DND-41 (cell line): ENCODE data around the gene FOXL1.

Experiments used
- ATAC-seq: fragments of 200-7000 bp; cut with Tn5 transposase; 3 replicates; pipeline ENCODE4 v1.9.1; 2021; ENCODE audit warnings: low read depth; ENCODE audit not compliant: insufficient read depth
- DNase-seq: peaks from one replicate; pipeline ENCODE4 v3.0.0-alpha.2; 2020
- H2AFZ ChIP-seq: 2 replicates; pipeline ENCODE4 v1.6.0; 2012; ENCODE audit warnings: low read depth, low read length
- H3K27ac ChIP-seq: 2 replicates; pipeline ENCODE4 v1.5.1; 2012; ENCODE audit warnings: low read length, inconsistent platforms
- H3K27me3 ChIP-seq: fragments of 200-600 bp; sonication (generic); 2 replicates; pipeline ENCODE4 v1.6.0; 2012; ENCODE audit warnings: low read length, mild to moderate bottlenecking, inconsistent platforms; ENCODE audit not compliant: insufficient read depth, poor library complexity
- H3K36me3 ChIP-seq: 2 replicates; pipeline ENCODE4 v1.5.1; 2012; ENCODE audit warnings: low read length, inconsistent platforms; ENCODE audit not compliant: insufficient read depth
- H3K4me1 ChIP-seq: 2 replicates; pipeline ENCODE4 v1.5.1; 2012; ENCODE audit warnings: mild to moderate bottlenecking, low read length; ENCODE audit not compliant: insufficient read depth
- H3K4me2 ChIP-seq: 2 replicates; pipeline ENCODE4 v1.6.0; 2012; ENCODE audit warnings: mild to moderate bottlenecking, moderate library complexity, low read length, inconsistent platforms; ENCODE audit not compliant: insufficient read depth
- H3K4me3 ChIP-seq, 2 experiments: fragments of 200-600 bp in 1 of 2; shearing (Covaris generic) in 1 of 2; 2 replicates each; pipeline ENCODE4 v1.5.1; 2012 to 2016; ENCODE audit warnings: inconsistent platforms in 2 of 2, low read length in 2 of 2, mild to moderate bottlenecking in 2 of 2, low read depth in 1 of 2, moderate library complexity in 1 of 2
- H3K79me2 ChIP-seq: 2 replicates; pipeline ENCODE4 v1.6.0; 2012; ENCODE audit warnings: low read length, inconsistent platforms; ENCODE audit not compliant: insufficient read depth
- H3K9ac ChIP-seq: 2 replicates; pipeline ENCODE4 v1.6.0; 2012; ENCODE audit warnings: low read depth, mild to moderate bottlenecking, inconsistent platforms, low read length, moderate library complexity
- H3K9me3 ChIP-seq: 2 replicates; pipeline ENCODE4 v1.5.1; 2012; ENCODE audit warnings: low read length, moderate library complexity, mild to moderate bottlenecking, inconsistent platforms; ENCODE audit not compliant: insufficient read depth, severe bottlenecking
- H4K20me1 ChIP-seq: 2 replicates; pipeline ENCODE4 v1.6.0; 2012; ENCODE audit warnings: low read length; ENCODE audit not compliant: insufficient read depth
- EZH2 ChIP-seq: IDR thresholded peaks from 3 replicates; pipeline ENCODE4 v1.6.1; 2012; ENCODE audit warnings: borderline replicate concordance, low read depth, mild to moderate bottlenecking, moderate library complexity, low read length, inconsistent platforms; ENCODE audit not compliant: severe bottlenecking
- TF ChIP-seq, protein P1 (sequence below): IDR thresholded peaks from 2 replicates; pipeline ENCODE4 v1.5.1; 2012; ENCODE audit warnings: borderline replicate concordance, low read length, moderate library complexity, mild to moderate bottlenecking; ENCODE audit not compliant: poor library complexity, severe bottlenecking; ENCODE audit errors: extremely low read depth

FOXL1 gene

DNA sequence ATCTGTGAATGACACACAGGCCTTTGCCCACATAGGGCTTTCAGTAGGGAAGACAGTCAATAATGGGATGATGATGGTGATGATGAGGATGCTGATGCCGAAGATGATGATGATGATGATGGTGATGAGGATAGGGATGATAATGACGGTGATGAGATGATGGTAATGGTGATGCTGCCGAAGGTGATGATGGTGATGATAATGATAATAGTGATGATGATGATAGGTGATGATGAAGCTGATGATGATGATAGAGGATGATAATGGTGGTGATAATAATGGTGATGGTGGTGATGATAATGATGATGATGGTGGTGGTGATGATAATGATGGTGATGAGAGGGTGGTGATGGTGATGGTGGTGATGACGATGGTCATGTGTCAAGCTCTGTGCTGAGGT, 12.9 kb downstream of the FOXL1 start:
- Histone ChIP-seq H3K4me1 (no peaks in the 10 kb centered on the region), H3K4me3 (no peak overlapping the region), H3K9me3 (no peaks in the 10 kb centered on the region), H3K79me2 (no peaks in the 10 kb centered on the region), H4K20me1 (no peaks in the 10 kb centered on the region), H2AFZ (no peak overlapping the region), H3K9ac (no peak overlapping the region), H3K27me3 (peaks cover 20% of the 10 kb centered on the region), H3K27ac (no peak overlapping the region), H3K4me2 (no peak overlapping the region), H3K36me3 (no peaks in the 10 kb centered on the region)
- DNase-seq = no peak
- TF ChIP-seq EZH2 = no peak
- TF ChIP-seq, protein P1, sequence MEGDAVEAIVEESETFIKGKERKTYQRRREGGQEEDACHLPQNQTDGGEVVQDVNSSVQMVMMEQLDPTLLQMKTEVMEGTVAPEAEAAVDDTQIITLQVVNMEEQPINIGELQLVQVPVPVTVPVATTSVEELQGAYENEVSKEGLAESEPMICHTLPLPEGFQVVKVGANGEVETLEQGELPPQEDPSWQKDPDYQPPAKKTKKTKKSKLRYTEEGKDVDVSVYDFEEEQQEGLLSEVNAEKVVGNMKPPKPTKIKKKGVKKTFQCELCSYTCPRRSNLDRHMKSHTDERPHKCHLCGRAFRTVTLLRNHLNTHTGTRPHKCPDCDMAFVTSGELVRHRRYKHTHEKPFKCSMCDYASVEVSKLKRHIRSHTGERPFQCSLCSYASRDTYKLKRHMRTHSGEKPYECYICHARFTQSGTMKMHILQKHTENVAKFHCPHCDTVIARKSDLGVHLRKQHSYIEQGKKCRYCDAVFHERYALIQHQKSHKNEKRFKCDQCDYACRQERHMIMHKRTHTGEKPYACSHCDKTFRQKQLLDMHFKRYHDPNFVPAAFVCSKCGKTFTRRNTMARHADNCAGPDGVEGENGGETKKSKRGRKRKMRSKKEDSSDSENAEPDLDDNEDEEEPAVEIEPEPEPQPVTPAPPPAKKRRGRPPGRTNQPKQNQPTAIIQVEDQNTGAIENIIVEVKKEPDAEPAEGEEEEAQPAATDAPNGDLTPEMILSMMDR = no peak
- no peak for ATAC-seq

DNA sequence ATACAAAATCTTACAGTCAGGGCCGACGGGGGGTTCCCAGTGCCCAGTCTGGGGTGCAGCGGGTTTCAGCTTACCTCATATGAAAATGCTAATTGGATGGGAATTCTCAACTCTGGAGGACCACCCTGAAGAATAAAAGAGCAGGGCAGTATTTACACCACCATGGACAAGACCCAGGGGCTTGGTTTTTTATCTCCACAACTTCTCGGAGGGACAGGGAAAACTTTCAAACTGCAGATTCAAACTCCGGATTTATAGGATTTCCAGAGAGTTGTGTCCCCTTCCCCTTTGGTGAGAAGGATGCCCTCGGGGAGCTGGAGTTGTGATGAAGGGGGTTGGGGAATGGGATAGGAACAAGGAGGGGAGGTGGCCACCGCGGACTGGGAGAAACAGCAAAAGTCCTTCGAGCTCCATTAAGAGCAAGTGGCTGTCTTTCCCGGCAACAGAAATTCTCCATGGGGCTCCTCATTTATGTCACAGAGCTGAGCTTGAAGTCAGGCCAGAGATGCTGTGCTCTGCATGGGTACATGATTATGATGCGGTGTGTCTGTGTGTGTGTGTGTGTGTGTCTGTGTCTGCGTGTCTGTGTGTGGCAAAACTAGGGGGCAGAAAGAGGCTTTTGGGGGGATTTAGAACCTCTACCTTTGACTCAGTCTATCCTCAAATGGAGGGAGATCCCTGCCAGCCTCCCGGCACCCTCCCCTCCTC, 15.7 kb downstream of the FOXL1 start:
- H3K27me3 ChIP-seq = peaks cover 28% of the 10 kb centered on the region
- H3K36me3 ChIP-seq = no peaks in the 10 kb centered on the region
- no peak for ATAC-seq
- no peaks in the 10 kb centered on the region for H3K4me1 ChIP-seq
- H3K9ac ChIP-seq = no peak overlapping the region
- no peaks in the 10 kb centered on the region for H3K79me2 ChIP-seq
- TF ChIP-seq, protein P1 = no peak
- TF ChIP-seq EZH2 = no peak
- DNase-seq = no peak
- H2AFZ ChIP-seq = no peak overlapping the region
- H3K27ac ChIP-seq = no peak overlapping the region
- H3K9me3 ChIP-seq = no peaks in the 10 kb centered on the region
- no peaks in the 10 kb centered on the region for H4K20me1 ChIP-seq
- no peak overlapping the region for H3K4me3 ChIP-seq
- H3K4me2 ChIP-seq = no peak overlapping the region

DNA sequence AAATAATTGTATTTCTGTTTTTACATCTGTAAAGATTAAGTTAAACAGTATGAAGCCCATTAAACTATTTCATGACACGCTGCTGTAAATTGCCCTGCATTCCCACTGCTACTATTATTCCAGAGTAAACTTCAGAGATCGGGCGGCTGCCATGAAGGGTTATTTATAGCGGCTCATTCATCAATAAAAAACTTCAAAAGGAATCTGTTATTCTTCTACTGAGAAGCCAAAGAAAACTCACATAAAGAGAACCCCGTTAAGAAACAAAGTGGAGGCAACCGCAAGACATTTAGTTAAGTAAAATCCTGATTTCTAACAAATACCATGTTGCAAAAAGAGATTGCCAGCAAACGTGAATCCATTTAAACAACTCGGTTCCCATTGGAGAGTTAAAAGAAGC, 16.4 kb downstream of the FOXL1 start:
- ATAC-seq (no peak), DNase-seq (no peak)
- H4K20me1 ChIP-seq = no peaks in the 10 kb centered on the region
- no peaks in the 10 kb centered on the region for H3K4me1 ChIP-seq
- H3K79me2 ChIP-seq = no peaks in the 10 kb centered on the region
- H3K9me3 ChIP-seq = no peaks in the 10 kb centered on the region
- no peak overlapping the region for H3K9ac ChIP-seq
- no peak overlapping the region for H2AFZ ChIP-seq
- H3K36me3 ChIP-seq = no peaks in the 10 kb centered on the region
- no peak overlapping the region for H3K27ac ChIP-seq
- no peak overlapping the region for H3K4me3 ChIP-seq
- no peak for TF ChIP-seq EZH2
- TF ChIP-seq, protein P1 = no peak
- H3K4me2 ChIP-seq = no peak overlapping the region
- H3K27me3 ChIP-seq = peaks cover 28% of the 10 kb centered on the region
